H1 (cell line): ENCODE data around the gene NAGS. TPM values are rescaled to one million over a fixed set of nuclear protein-coding genes. Genes with fewer than 3 reads are reported as not detected.

Source experiments
- ATF2 ChIP-seq: IDR thresholded peaks from 2 replicates; pipeline ENCODE4 v1.6.1; 2012; ENCODE audit warnings: low read length, inconsistent platforms
- EP300 ChIP-seq, 2 experiments: IDR thresholded peaks; 1 replicate in 1 of 2; 2 replicates in 1 of 2; pipeline ENCODE4 v1.6.1; 2011 to 2012; ENCODE audit warnings: low read depth in 2 of 2, low read length in 2 of 2, mild to moderate bottlenecking in 2 of 2, borderline replicate concordance in 1 of 2, inconsistent platforms in 1 of 2, moderate library complexity in 1 of 2
- POLR2A ChIP-seq, 2 experiments: IDR thresholded peaks; 1 replicate in 1 of 2; 2 replicates in 1 of 2; pipeline ENCODE4 v1.6.1; 2011; ENCODE audit warnings: low read depth in 2 of 2, low read length in 2 of 2, mild to moderate bottlenecking in 2 of 2; ENCODE audit errors: control extremely low read depth in 1 of 2
- POU5F1 ChIP-seq: IDR thresholded peaks from 2 replicates; pipeline ENCODE4 v1.6.1; 2011; ENCODE audit warnings: low read depth, mild to moderate bottlenecking, low read length, moderate library complexity
- RBBP5 ChIP-seq: IDR thresholded peaks from 2 replicates; pipeline ENCODE4 v1.7.1; 2012; ENCODE audit warnings: low read depth, mild to moderate bottlenecking, inconsistent platforms, low read length, moderate library complexity, borderline replicate concordance
- RXRA ChIP-seq: IDR thresholded peaks from 2 replicates; pipeline ENCODE4 v1.6.1; 2011; ENCODE audit warnings: low read depth, mild to moderate bottlenecking, low read length, moderate library complexity; ENCODE audit not compliant: insufficient read depth
- SP2 ChIP-seq: IDR thresholded peaks from 2 replicates; pipeline ENCODE4 v1.6.1; 2012; ENCODE audit warnings: mild to moderate bottlenecking, low read length, inconsistent platforms
- SRF ChIP-seq: IDR thresholded peaks from 2 replicates; pipeline ENCODE4 v1.6.1; 2011; ENCODE audit warnings: mild to moderate bottlenecking, low read depth, low read length, moderate library complexity
- SUZ12 ChIP-seq: fragments of 200-600 bp; sonication (generic); IDR thresholded peaks from 2 replicates; pipeline ENCODE4 v1.6.1; 2012; ENCODE audit warnings: mild to moderate bottlenecking, inconsistent platforms, low read length, moderate library complexity, mixed read lengths
- polyA plus RNA-seq, 7 experiments: library from polyadenylated mRNA; depleted of rRNA in 3 of 7; stranded (reverse) in 5 of 7; unstranded in 2 of 7; fragments of >200 nt in 5 of 7; fragments of 200-250 nt in 2 of 7; gene quantifications; 1 replicate in 5 of 7; 2 replicates in 1 of 7; 4 replicates in 1 of 7; pipeline versions ENCODE4 v1.2.1 to v1.2.3, GENCODE V29; 2011 to 2013; ENCODE audit warnings: missing spikeins in 2 of 7, mixed read lengths in 2 of 7
- total RNA-seq: library from RNA; stranded (reverse); fragmentation: NEBNext Ultra II Directional; extraction: Animal tissue kit (Norgen Biotek cat#: 25700); gene quantifications from 2 replicates; pipeline ENCODE4 v1.2.1, GENCODE V29; 2021

Gene NAGS
- total and polyA plus RNA-seq, 2 of the 8 experiments (the other 6 are each of a cell fraction or from before 2014, with no cell fraction given), result 4.0 to 5.1 TPM

DNA sequence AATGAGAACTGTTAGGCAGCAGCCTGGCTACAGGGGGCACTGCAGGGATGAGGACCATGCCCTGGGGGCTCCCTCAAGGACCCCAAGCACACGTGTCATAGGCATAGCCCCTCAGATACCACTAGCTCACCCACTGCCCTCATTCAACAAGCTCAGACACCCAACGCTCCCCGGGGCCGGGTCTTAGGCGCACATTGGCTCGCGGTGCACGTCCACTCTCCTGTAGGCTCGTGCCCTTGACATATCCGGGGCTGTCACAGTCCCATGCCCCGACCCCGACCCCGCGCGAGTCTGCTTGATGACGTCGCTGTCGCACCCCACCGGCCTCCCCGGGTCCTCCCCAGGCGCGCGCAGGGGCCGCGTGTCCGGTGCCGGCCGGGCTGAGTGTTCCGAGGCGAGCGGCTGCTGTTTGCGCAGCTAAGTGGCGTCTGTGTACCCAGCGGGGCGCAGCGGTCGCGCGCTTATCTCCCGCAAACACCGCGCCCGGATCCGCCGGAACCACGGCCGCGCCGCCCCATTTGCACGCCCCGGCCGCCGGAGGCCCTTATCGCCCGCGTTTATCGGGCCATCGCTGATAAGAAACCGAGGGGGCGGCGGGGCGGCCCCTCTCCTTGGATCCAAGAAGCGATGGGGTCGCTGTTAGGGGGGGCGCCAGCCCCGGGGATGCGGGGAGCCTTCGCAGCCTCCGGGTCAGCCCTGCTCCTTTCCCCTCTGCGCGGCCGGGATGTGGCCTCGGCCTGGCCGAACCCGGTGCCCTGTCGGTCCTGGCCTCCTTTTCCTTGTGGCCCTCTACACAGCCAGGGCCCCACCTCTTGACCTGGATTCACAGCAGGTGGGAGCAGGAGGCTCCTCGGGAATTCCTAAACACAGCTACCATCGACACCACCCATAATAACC, 20.7 kb upstream of the NAGS start (continued):
- TF ChIP-seq ATF2 (no peak), POLR2A (IDR thresholded peaks at IDR 0.05; ENCODE audit: control extremely low read depth in 1 of 2, low read depth in 2 of 2, low read length in 2 of 2) (no peak), EP300 (IDR thresholded peaks at IDR 0.05; ENCODE audit: borderline replicate concordance in 1 of 2, low read depth in 2 of 2, low read length in 2 of 2) (no peak), SP2 (no peak), RXRA (no peak), SRF (no peak), RBBP5 (no peak; the same call in 1 of the 2 replicates), SUZ12 (peak; percentile 49; the same call in 1 of the 2 replicates), POU5F1 (no peak)
